ENCODE measurements around the gene F12.

F12 gene

GRCh38 chr5:177370488-177371119 is 38.8 kb downstream of the F12 start:
- TF ChIP-seq ZFP30 (CRISPR knock-in tag; IDR thresholded peaks at IDR 0.05) (no peak), TCF4 (CRISPR knock-in tag; IDR thresholded peaks at IDR 0.05; ENCODE audit: borderline replicate concordance) (no peak), ZFP3 (CRISPR knock-in tag; IDR thresholded peaks at IDR 0.05) (no peak), RARB (CRISPR knock-in tag; IDR thresholded peaks at IDR 0.05) (no peak), OSR1 (CRISPR knock-in tag; IDR thresholded peaks at IDR 0.05) (no peak), BACH2 (CRISPR knock-in tag; IDR thresholded peaks at IDR 0.05; ENCODE audit: borderline replicate concordance) (no peak), CSRNP3 (CRISPR knock-in tag; IDR thresholded peaks at IDR 0.05) (no peak), ZNF565 (CRISPR knock-in tag; conservative IDR thresholded peaks at IDR 0.05; ENCODE audit: low read depth) (no peak)
- ATAC-seq = peak; percentile 60

- no peak for TF ChIP-seq CREB5 (CRISPR knock-in tag; IDR thresholded peaks at IDR 0.05; ENCODE audit: low read depth)
- no peak for TF ChIP-seq PPARA (CRISPR knock-in tag; IDR thresholded peaks at IDR 0.05; ENCODE audit: borderline replicate concordance)
- no peak for TF ChIP-seq TOX (CRISPR knock-in tag; IDR thresholded peaks at IDR 0.05; ENCODE audit: borderline replicate concordance)
- no peak for TF ChIP-seq ESRRG (CRISPR knock-in tag; IDR thresholded peaks at IDR 0.05)
- no peak for TF ChIP-seq BACH2 (CRISPR knock-in tag; IDR thresholded peaks at IDR 0.05; ENCODE audit: borderline replicate concordance)
- TF ChIP-seq ZNF565 (CRISPR knock-in tag; conservative IDR thresholded peaks at IDR 0.05; ENCODE audit: low read depth) = no peak
- no peak for TF ChIP-seq PATZ1 (CRISPR knock-in tag; IDR thresholded peaks at IDR 0.05; ENCODE audit: borderline replicate concordance)
- no peak for TF ChIP-seq TSHZ2 (CRISPR knock-in tag; IDR thresholded peaks at IDR 0.05)
- TF ChIP-seq ZFP30 (CRISPR knock-in tag; IDR thresholded peaks at IDR 0.05) = no peak
- no peak for TF ChIP-seq RARB (CRISPR knock-in tag; IDR thresholded peaks at IDR 0.05)
- no peak for TF ChIP-seq ZC3H10 (CRISPR knock-in tag; IDR thresholded peaks at IDR 0.05)
- no peak for TF ChIP-seq CSDC2 (CRISPR knock-in tag; IDR thresholded peaks at IDR 0.05)
- TF ChIP-seq ZNF70 (CRISPR knock-in tag; IDR thresholded peaks at IDR 0.05) = no peak
- TF ChIP-seq POU6F1 (CRISPR knock-in tag; IDR thresholded peaks at IDR 0.05; ENCODE audit: borderline replicate concordance, low read depth) = no peak
- TF ChIP-seq TCF4 (CRISPR knock-in tag; IDR thresholded peaks at IDR 0.05; ENCODE audit: borderline replicate concordance) = no peak
- TF ChIP-seq ZFP3 (CRISPR knock-in tag; IDR thresholded peaks at IDR 0.05) = no peak
- TF ChIP-seq SNAI2 (CRISPR knock-in tag; IDR thresholded peaks at IDR 0.05) = no peak
- no peak for TF ChIP-seq ISL1 (CRISPR knock-in tag; IDR thresholded peaks at IDR 0.05)
- TF ChIP-seq GLIS3 (CRISPR knock-in tag; IDR thresholded peaks at IDR 0.05) = no peak
- no peak for TF ChIP-seq OSR1 (CRISPR knock-in tag; IDR thresholded peaks at IDR 0.05)
- ATAC-seq = no peak
These were observed 39.5 kb downstream of the F12 start for GRCh38 chr5:177369645-177370440.

Data from SK-N-SH treated with all-trans-retinoic acid at 6 μM for 48 hours (cell line).